Stimulated activated CD8-positive, alpha-beta memory T cell treated with anti-CD3 and anti-CD28 coated beads, Interleukin-4, amount 100 ng/mL, for 24 hours (primary cell): ENCODE measurements around the gene RIPOR2.
"Not testable (repeated sequence)": the region's sequence is repeated elsewhere in the genome, so short reads cannot be mapped to it uniquely, and the experiment has no call there.

Source experiments
- DNase-seq: peaks from one replicate; pipeline ENCODE4 v3.0.0-alpha.2; 2020; ENCODE audit warnings: low read depth

Gene RIPOR2

DNA sequence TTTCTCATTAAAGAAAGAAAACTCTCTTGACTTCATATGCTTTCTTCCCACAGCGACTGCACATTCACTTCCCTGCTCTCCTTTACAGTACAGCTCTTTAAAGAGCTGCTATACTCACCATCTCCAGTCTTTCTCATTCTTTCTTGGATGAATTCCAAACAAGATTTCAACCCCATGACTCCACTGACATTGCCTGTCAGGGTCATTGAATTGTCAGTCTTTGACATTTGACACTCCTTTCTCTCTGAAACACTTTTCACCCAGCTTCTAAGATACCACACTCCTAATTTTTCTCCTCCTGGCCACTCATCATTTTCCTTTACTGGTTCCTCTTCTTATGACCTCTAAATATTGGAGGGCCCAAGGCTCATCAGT is 136.2 kb downstream of the RIPOR2 start:
- DNase-seq = no peak

DNA sequence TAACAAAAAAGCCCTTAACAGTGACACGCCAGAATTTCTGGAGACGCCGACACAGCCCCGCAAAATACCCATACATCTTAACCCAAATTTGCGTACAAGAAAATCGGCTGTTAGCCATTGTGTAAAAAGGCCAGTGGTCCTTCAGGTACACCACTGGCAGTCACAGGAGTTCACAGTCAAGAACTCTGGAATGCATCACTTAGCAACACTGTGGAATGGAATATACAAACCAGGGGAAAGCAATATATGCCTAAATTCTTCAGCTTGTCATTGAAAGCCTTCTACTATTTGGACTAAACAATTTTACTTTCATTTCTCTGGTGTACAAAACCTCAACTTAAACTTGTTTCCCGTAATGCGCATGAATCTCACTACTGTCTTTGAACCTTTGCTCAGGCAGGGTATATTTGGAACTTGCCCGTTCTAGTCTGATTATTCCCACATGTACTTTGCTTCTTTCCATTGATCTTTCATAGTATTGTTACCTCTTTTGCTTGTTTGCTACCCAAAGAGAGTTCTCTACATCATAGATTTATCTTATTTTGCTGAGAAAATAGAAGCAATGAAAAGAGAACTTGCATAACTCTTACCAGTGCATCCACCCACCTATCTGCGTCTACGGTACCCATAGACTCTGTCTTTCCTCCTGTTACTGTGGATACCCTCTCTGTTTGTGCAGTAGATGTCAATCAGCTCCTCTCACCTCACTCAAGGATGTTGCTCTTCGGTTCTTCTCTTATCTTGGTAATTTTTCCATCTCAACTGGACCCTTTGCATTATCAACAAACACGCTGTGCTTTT is 136.8 kb downstream of the RIPOR2 start, which contains the start of gene ARMH2:
TSS of gene ARMH2 (minus strand) at position 178 of the 801 bp plus-strand sequence. CDS start at position 118, 60 bp downstream.
- DNase-seq = no peak

DNA sequence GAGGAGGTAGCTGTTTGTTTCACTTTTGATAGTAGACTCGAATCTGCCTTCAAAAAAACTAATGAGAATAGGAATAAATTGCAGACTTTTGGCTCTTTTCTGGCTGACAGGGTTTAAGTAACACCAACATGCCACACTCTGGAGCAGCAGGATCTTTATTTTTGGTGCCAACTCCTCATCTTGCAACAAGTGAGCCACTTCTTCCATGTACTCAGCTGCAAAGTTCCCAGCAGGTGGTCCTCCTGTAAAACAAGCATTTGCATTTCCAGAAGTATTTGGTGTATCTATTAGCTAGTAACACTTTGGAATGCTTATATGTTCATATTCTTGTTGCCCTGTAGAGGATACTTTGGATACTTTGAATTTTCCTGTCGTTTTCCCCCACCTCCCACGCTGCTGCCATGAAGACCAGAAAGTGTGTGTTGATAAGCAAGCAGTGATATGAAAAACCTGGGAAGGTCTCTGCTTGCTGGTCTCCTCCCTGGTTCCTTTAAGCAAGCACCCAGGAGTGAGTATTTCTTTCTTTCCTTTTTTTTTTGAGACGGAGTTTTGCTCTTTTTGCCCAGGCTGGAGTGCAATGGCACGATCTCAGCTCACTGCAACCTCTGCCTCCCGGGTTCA is 138.1 kb downstream of the RIPOR2 start:
- no peak for DNase-seq

DNA sequence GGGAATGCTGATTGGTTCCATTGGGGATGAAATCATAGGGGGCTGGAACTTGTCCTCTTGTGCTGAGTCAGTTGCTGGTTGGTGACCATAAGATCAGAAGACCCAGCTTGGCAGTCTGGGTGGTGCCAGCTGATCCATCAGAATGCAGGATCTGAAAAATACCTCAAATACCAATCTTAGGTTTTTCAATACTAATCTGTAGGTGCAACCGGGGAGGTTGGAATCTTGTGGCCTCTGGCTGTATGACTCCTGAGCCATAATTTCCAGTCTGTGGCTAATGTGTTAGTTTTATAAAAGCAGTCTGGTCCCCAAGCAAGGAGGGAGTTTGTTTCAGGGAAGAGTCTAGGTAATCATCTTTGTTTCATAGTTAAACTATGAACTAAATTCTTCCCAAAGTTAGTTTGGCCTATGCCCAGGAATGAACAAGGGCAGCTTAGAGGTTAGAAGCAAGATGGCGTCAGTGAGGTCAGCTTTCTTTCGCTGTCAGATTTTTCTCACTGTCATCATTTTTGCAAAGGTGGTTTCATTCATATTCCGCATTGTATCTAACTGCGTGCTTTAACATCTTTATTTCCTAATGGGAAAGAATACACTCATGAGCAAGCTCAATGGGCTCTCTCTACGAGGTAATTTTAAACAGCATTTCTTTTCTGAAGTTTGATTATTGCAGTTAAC is 139.0 kb downstream of the RIPOR2 start:
- DNase-seq = no peak

DNA sequence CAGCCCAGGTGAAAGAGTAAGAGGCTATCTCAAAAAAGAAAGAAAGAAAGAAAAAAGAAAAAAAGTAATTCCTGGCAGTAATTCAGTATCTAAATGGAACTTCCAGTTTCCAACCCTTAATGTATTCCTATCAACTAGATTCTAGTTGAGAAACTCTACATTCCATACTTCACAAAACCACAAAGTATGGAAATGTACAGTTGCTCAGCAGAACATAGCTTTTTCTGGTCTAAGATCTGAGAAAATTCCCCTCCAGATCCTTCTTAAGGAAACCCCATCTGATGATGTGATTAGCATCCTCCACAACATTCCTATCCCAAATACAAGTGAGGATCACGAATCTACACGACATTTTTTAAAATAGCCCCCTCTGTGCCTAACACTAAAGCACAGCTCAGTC is 140.7 kb downstream of the RIPOR2 start:
- DNase-seq = no peak

DNA sequence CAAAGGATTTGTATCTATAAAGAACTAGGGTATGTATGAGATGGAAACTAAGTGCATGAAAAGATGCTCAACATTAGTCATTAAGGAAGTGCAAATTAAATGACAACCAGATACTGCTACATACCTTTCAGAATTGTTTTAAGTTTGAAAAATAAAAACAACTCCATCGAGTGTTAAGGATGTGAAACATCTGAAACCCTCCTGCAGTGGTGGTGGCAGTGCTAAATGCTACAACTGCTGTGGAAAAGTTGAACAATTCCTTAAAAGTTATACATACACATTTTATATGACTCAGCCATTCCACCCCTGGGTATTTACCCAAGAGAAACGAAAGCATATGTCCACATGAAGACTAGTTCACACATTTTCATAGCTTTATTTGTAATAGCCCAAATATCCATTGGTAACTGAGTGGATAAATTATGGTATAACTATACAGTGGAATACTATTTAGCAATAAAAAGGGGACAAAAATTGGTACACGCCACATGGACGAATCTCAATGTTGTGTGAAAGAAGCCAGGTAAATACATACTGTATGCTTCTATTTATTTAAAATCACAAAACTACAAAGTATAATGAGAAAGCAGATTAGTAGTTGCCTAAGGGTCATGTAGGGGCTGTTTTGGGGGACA is 147.6 kb downstream of the RIPOR2 start:
- no peak for DNase-seq

DNA sequence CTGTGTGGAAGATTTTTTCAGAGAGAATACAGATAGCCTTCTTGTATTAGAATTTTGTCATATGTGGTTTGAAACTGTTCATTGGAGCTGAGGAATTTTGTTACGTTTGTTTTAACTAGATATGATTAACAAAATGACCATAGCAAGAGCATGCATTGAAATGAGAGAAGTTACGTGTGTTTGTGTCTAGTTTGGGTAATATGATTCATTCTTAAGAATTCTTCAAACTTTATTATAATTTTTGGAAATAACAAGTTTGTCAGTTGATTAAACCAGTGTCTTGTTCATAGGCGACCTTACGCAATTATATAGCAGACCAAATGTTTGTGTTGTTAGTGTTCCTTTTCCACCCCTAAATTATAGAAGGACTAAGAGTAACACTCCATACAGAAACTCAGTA is 155.6 kb downstream of the RIPOR2 start:
- DNase-seq = no peak

DNA sequence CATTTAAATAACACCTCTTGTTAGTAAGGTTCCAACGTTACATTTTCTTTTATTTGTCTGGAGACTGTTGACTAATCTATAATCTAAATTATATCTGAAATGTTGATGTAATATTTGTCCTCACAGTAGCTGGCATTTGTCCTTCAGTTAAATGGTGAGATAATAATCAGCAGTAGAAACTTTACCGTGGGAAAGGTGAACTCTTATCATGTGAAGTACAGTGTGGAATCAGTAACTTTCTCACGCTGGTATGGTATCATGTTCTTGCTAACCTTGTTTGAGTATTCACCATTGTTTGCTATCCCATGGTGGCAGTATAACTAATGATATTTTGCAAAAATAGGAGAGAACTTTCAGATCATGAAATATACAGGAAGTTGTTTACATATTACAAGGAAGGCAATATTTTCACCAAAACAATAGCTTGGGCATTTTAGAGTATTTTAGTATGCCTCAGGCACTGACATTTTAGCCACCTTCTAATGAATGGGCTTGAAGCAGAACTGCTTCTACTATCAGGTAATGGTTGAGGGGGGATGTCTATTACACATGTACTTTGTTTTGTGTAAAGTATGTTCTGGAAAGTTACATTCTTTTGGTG is 156.2 kb downstream of the RIPOR2 start:
- DNase-seq = no peak

DNA sequence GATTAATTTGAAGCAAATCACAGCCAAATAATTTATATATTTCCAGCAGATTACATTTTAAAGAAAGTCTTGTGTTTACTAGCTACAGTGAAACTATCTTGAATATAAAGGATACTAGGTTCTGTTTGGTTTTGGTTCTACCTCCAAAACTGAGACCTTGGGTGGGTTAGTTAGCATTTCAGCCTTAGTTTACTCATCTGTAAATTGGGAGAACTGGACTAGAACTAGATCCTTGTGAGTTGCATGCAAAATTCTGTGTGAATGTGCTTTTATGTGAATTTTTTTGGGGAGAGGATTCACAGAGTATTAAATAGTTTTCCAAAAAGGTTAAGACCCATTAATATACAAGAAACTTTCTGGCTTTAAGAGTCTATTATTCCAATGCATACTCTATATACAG is 156.9 kb downstream of the RIPOR2 start:
- DNase-seq = no peak

DNA sequence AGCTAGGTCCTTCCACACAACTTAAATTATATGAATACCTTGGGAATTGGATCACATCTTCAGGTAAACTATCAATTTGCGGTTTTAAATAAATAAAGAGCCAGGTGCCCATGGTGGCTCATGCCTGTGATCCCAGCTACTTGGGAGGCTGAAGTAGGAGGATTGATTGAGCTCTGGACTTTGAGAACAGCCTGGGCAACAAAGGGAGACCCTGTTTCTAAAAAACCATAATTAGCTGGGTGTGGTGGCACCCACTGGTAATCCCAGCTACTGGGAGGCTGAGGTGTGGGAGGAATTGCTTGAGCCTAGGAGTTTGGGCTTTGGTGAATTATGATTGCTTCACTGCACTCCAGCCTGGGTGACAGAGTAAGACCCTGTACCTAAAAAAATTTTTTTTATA is 157.6 kb downstream of the RIPOR2 start:
- no peak for DNase-seq

DNA sequence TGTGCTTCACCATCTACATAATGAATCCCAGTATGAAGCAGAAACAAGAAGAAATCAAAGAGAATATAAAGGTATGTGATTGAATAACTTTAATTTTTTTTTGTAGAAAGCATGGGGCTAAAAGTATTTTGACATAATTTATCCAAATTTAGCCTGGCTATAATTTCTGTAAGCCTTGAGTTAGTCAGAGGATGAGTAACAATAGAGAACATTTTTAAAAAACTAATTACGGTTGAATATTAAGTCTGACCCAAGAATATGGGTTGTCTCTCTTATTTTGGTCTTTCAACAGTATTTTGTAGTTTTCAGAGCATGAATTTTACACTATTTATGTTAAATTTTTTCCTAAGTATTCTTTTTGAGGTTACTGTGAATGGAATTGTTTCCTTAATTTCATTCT is 158.5 kb downstream of the RIPOR2 start:
- DNase-seq = no peak

DNA sequence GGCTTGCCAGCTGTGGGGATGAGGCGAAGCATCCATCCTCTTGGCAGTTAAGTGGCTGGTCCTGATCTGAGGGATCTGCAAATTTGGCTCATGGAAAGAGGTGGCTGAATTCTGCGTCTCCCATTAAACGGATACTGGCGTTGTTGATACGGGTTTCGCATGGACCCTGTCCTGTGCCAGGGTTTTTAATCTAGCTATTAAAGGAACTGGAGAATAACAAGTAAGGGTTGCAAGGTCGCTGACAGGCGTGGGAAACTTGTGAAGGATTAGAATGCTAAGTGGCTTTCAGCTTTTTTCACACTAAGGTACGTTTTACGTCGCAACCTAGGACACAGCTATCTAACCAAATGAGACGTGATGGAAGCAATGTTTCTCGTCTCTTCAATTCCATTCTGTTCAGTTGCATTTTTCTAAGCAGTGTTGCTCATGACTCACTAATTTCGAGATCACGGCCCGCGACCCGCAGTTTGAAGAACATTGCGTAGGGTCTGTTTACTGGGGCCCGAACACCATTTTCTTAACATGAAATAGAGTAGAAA is 160.2 kb downstream of the RIPOR2 start:
- DNase-seq = no peak

DNA sequence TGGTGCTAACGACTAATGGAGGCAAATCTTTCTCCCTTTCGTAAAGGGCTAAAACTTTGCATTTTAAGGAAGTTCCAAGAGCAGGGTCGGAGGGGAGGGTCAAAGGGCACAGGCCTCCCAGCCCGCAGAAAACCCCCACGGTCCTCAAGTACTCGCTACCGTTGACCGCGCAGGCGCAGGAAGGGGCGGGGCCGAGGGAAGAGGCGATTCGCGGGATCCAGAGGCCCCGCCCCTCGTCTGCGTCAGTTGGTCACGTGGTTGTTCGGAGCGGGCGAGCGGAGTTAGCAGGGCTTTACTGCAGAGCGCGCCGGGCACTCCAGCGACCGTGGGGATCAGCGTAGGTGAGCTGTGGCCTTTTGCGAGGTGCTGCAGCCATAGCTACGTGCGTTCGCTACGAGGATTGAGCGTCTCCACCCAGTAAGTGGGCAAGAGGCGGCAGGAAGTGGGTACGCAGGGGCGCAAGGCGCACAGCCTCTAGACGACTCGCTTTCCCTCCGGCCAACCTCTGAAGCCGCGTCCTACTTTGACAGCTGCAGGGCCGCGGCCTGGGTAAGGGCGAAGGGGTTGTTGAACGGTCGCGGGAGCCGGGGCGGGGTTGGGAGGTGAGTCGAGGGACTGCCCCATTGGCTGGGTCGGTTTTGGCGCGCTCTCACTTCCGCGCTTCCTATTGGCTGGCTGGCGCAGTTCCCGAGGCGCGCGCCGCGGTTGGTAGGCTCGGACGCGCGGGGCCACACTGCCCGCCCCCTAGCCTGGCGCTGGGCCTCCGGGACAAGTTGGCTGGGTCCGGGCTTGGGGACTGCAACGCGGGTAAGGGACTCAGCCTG is 160.9 kb downstream of the RIPOR2 start, which contains the start of gene GMNN:
TSS of gene GMNN (plus strand) at position 242 of the 824 bp plus-strand sequence. CDS start 2,310 bp downstream, outside the sequence.
- DNase-seq = peak; percentile 99

DNA sequence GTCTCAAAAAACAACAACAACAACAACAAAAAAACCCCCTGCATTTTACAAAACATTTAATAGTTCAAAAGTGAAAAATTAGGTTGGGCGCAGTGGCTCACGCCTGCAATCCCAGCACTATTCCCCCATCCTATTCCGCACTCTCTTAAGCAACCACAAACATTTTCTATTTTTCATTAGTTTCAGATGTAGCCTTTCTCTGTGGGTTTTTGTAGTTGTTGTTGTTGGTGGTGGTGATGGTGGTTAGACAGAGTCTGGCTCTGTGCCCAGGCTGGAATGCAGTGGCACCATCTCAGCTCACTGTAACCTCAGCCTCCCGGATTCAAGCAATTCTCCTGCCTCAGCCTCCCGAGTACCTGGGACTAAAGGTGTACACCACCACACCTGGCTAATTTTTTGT is 167.4 kb downstream of the RIPOR2 start:
- no peak for DNase-seq

DNA sequence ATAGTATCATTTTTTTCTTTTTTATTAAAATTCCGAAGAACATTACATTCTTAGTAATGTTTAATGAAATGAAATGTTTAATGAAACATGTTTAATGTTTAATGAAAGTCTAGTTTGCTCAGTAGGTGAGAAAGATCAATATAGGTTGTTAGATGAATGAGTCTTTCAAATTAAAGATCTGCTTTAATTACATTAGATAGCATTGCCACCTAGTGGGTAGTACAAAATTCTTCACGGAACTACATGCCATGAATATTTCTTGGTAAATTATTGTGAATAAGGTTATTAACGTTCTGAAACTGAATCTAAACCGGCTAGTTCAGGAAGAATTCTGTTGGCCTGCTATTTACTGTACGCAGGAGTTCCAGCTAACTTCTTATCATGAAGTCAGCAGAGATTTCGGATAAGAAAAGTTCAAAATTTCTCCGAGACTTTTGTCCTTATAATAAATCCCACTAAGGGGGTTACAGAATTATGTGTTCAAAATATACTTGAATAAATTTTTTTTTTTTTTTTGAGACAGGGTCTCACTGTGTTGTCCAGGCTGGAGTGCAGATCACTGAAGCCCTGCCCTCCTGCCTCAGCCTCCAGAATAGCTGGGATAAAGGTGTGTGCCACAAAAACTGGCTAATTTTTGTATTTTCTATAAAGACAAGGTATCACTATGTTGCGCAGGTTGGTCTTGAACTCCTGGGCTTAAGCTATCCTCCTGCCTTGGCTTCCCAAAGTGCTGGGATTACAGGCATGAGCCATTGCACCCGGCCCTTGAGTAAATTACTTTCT is 168.9 kb downstream of the RIPOR2 start:
- no peak for DNase-seq

DNA sequence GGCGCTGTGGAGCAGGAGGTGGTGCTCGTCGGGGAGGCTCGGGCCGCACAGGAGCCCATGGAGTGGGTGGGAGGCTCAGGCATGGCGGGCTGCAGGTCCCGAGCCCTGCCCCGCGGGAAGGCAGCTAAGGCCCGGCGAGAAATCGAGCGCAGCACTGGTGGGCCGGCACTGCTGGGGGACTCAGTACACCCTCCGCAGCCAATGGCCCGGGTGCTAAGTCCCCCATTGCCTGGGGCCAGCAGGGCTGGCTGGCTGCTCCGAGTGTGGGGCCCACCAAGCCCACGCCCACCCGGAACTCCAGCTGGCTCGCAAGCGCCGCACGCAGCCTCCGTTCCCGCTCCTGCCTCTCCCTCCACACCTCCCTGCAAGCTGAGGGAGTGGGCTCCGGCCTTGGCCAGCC is 169.8 kb downstream of the RIPOR2 start:
- DNase-seq = not testable (repeated sequence)

DNA sequence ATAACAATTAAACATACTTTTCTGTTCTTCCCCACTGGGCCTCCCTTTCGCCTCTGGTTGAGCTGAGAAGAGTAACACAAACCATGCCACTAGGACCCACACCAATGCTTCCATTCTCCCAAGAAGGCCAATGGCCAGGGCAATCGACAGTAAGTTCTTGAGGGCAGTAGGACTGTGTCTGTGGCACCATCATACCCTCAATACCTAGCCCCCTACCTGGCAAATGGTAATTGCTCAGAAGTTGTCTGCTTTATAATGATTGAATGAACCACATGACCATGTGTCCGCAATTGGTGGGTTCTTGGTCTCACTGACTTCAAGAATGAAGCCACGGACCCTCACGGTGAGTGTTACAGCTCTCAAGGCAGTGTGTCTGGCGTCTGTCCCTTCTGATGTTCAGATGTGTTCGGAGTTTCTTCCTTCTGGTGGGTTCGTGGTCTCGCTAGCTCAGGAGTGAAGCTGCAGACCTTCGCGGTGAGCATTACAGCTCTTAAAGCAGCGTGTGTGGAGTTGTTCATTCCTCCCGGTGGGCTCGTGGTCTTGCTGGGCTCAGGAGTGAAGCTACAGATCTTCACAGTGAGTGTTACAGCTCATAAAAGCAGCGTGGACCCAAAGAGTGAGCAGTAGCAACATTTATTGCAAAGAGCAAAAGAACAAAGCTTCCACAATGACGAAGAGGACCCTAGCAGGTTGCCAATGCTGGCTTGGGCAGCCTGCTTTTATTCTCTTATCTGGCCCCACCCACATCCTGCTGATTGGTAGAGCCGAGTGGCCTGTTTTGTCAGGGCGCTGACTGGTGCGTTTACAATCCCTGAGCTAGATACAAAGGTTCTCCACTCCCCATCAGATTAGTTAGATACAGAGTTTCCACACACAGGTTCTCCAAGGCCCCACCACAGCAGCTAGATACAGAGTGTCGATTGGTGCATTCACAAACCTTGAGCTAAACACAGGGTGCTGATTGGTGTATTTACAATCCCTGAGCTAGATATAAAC is 170.6 kb downstream of the RIPOR2 start:
- not testable (repeated sequence) for DNase-seq

DNA sequence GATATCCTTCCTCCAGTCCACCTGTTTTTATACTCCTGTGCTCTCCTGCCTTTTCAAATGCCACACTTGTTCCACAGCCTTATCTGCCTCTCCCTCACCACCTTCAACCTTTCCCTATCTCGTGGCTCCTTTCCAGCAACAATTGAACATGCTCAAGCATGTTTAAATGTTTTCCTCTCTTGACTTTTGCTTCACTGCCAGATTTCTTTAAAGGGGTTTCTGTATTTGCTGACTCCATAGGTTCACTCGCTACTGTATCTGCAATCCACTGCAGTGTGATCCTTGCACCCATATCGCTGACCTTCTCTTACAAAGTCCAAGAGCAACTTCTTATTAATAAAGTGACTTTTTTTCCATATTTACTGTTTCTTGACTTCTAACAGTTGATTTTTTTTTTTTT is 172.2 kb downstream of the RIPOR2 start:
- DNase-seq = no peak

DNA sequence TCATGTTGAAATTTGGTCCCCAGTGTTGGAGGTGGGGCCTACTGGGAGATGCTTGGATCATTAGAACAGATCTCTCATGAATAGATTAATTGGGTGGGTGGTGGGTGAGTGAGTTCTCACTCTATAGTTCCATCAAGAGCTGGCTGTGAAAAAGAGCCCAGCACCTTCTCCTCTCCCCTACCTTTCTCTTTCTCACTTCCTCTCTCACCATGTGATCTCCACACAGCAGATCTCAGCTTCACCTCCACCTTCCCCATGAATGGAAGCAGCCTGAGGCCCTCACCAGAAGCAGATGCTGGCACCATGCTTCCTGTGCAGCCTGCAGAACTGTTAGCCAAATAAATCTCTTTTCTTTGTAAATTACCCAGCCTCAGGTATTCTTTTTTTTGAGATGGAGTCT is 173.9 kb downstream of the RIPOR2 start:
- no peak for DNase-seq
